NCI-H2081 (cell line): ENCODE data around the gene CFAP57.
A peak's percentile ranks its signal among the peaks of the same experiment; 100 is the strongest.

ENCODE experiments used
- DNase-seq, 2 experiments: peaks; one replicate each; lab custom pipeline; 2025; lab: John Stamatoyannopoulos, UW

The CFAP57 gene

GRCh38 chr1:43227143-43227764 lies 55.1 kb downstream of the CFAP57 start:
- DNase-seq = peak; percentile 74 to 76

DNA sequence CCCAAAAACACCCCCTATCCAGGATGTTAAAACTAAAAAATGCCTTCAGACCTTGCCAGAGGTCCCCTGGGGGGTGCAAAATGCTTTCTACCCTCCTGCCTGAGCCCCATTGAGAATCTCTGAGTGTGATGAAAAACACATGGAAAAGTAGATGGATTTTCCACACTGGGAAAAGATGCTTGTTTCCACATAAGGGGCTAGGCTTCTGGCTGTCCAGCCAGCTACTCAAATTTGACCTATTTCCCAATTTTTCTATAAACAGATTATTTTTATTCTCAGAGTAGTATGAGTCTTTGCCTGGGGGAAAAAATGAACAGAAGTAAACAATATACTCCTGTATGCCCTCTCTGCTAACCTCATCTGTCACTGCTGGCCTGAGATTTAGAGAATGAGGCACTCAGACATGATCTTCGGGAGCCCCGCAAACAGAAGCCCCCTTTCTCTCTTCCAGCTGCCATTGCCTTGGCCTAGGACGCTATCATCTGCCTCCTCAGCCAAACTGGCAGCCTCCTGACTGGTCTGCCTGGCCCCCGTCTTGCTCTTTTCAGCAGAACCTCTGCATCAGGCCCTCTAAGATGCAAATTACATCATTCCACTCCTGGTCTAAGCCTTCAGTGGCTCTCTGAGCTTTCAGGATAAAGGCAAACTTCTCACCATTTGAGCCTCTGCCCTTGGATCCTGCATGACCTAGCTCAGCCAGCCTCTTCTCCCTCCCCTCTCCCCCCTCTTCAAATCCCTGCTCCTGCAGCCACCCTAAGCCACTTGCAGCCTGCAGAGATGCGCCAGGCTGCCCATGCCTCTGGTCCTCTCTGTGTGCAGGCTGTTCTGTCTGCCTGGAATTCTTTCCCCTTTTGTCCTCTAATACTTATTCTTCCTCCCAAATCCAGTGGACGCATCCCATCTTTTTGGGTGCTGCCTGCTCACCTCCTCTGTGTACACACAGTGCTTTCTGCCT lies 58.0 kb downstream of the CFAP57 start:
- no peak for DNase-seq

- no peak for DNase-seq
Measured at GRCh38 chr1:43232074-43232473, 59.9 kb downstream of the CFAP57 start.

GRCh38 chr1:43232482-43232881 lies 60.4 kb downstream of the CFAP57 start:
- no peak for DNase-seq

DNA sequence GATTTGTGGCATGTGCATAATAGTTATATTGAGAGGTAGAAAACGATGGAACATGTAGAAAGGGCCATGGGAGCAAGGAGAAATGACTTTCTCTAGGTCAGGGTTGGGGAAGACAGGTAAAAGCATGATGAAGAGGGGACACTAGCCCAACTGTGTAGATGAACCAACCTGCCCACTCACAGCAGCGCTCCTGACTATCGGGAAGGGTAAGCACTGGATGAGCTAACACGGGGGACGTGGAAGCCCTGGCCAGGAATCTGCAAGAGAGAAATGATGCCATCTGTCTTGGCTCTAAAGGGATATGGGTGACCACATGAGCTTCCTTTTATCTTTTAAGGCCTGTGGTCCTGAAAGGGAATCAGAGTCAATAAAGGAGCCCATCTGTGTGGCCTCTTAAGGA lies 61.5 kb downstream of the CFAP57 start:
- DNase-seq = no peak

GRCh38 chr1:43234267-43234666 lies 62.1 kb downstream of the CFAP57 start:
- no peak for DNase-seq

DNA sequence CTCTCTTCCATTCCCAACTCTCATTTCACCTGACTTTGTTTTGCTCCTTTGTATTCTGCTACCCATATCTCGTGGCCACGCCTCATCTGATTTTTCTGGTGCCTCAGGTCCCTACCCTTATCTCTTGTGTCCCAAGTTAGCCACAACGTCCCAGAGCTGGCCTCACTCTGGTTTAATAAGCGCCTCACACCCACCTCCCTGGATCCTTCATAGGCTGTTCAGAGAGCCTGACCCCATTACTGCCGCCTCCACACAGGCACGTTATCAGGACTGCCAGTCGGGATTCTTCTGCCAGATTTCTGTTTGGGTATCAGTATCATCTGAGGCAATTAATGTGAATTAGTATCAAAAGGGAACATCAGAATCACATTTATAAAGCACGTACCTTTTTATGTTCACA lies 62.9 kb downstream of the CFAP57 start:
- no peak for DNase-seq

DNA sequence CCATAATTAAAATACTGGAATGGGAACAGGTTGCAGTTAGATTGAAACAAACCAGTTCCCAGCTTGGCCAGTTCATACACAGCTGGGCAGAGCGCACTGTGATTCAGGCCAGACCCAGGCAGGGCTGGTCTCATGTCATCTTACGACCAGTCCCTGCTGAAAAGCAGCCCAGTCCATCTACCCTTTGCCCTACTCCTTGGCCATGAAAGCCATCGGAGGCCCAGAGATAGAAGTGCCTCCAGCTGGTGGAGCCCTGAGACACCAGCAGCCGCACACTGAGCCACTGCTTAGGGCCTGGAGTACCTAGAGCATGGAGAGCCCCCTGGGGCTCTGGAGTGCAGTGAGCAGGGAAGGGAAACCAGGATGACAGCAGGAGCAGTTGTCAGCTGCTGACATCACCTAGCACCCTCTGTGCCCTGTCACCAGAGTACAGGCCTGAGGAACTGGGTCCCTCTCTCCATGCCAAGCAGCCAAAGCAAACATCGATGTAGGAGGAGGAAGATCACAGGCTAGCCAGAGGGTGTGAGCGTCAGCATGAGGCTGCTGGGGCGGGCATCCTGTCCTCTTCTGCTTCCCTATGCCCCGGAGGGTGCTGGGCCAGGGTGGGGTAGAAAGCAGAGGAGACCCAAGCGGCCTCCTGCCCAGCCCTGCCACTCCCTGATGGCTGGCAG lies 63.5 kb downstream of the CFAP57 start:
- no peak for DNase-seq

DNA sequence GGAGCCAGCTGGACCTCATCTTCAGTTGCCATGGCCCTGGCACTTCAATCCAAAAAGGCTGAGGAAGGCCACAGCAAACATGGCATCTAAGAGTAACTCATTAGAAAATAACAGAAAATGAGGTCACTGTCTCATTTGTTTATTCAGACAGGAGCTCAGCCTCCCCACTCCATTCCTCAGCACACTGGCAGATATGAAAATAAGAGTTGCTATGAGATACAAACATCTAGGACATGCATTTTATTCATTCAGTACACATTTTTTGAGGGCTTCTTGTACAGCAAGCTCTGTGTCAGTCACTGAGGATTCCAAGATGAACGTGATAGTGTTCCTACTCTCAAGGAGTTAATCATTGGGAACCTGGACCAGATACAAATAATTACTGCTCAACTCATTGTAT lies 65.0 kb downstream of the CFAP57 start:
- DNase-seq = no peak

- peak; percentile 10 to 42 for DNase-seq
Measured at GRCh38 chr1:43238085-43238484, 66.0 kb downstream of the CFAP57 start.

DNA sequence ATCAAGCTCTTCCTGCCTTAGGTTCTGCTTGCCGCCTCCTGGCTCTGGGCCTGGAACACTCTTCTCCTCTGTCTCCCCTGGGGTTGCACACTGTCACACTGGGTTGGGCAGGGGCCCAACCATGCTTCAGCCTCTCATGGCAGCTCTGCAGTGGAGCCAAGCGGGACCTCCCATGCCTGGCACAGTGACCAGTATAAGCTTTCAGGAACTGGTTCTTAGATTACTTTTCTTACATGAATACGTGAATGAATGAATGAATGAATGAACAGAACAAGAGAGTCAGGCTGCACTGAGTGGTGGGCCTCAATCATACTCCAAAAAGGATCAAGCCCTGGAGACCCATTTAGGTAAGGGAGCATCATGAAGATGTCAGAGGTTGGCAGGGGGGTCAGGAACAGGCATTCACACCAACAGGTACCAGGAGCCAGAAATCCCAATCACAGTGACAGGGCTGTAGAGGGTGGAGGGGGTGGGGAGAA lies 66.9 kb downstream of the CFAP57 start:
- no peak for DNase-seq

- DNase-seq = no peak
Measured at GRCh38 chr1:43239484-43239883, 67.4 kb downstream of the CFAP57 start.

- DNase-seq = no peak
Measured at GRCh38 chr1:43241413-43241836, 69.3 kb downstream of the CFAP57 start.

DNA sequence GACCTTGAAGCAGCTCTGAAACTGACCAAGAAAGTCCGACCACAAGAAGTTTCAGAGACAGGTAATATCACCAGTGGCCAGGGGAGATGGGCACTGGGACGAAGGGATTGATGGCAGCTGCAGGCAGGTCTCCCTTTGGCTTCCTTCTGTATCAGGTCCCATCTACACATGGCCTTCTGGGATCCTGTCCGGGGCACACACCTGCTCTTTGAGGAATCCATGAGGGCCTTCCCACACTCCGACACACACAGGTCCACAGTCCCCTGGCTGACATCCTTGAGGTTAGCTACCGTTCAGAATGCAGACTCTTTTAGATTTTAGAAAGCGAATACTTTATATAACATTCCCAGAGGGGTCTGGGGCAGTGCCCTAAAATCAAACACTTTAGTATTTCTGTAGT lies 71.2 kb downstream of the CFAP57 start:
- no peak for DNase-seq

DNA sequence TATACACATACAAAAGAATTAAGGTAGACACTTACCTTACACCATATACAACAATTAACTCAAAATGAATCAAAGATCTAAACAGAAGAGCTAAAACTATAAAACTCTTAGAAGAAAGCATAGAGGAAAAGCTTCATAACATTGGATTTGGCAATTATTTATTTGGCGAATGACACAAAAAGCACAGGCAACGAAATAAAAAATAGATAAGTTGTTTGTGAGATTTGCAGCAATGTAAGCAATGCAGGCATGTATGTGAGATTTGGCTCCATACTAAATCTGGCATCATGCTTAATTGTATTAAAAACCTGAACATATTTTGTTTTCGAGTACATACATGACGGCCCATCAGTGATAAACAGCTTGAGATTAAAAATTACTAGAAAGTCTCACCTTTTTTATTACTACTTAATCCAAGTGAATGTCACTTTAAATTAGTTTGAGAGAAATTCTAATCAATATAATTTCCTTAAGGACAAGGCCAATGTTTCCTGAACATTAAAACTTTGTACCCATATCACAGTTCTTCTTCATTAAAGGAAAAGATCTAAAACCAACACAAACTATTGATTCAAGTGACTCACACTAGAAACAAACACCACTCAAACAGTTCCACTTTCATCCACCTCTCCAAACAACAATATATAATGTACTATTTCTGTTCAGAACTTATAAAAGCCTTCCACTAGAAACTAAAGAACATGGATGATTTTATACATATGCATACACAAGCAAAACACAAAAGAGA lies 74.5 kb downstream of the CFAP57 start:
- DNase-seq = no peak

DNA sequence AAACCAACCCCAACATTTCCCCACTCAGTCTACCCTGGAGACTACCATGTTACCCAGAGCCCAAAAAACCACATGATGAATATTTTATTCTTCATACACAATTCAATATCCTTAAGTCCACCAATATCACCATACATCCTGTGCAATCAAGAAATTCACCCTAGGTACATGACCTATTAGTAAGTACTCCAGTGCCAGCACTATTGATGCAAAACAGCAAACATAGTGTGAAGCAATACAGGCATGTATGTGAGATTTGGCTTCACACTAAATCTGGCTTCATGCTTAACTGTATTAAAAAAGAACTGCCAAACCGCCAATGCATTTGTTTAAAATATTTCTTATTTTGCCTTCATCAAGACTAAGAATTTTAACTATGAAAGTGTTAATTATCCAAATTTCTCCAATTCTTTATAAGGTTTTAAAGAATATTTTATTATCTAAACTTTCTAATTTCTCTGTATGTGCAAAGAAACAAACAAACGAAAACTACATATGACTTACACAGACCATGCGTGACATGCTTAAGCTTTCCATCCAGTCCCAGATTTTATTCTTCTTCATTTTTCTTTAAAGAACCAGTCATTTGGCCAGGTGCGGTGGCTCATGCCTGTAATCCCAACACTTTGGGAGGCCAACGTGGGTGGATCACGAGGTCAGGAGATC lies 75.3 kb downstream of the CFAP57 start:
- no peak for DNase-seq

- DNase-seq = no peak
Measured at GRCh38 chr1:43250351-43250761, 78.2 kb downstream of the CFAP57 start.

- no peak for DNase-seq
Measured at GRCh38 chr1:43251024-43251423, 78.9 kb downstream of the CFAP57 start.

GRCh38 chr1:43252225-43252624 lies 80.1 kb downstream of the CFAP57 start:
- DNase-seq = no peak

GRCh38 chr1:43253173-43253572 lies 81.0 kb downstream of the CFAP57 start:
- no peak for DNase-seq

- DNase-seq = no peak
Measured at GRCh38 chr1:43253876-43254275, 81.7 kb downstream of the CFAP57 start.
